ENCODE measurements around the gene TAOK1. TPM values are rescaled to one million over a fixed set of nuclear protein-coding genes. Genes with fewer than 3 reads are reported as not detected.
A peak's percentile ranks its signal among the peaks of the same experiment; 100 is the strongest.
"Not testable (repeated sequence)": the region's sequence is repeated elsewhere in the genome, so short reads cannot be mapped to it uniquely, and the experiment has no call there.

TAOK1 gene
- total RNA-seq, 1 donor from 2014 or later: 34.1 TPM

DNA sequence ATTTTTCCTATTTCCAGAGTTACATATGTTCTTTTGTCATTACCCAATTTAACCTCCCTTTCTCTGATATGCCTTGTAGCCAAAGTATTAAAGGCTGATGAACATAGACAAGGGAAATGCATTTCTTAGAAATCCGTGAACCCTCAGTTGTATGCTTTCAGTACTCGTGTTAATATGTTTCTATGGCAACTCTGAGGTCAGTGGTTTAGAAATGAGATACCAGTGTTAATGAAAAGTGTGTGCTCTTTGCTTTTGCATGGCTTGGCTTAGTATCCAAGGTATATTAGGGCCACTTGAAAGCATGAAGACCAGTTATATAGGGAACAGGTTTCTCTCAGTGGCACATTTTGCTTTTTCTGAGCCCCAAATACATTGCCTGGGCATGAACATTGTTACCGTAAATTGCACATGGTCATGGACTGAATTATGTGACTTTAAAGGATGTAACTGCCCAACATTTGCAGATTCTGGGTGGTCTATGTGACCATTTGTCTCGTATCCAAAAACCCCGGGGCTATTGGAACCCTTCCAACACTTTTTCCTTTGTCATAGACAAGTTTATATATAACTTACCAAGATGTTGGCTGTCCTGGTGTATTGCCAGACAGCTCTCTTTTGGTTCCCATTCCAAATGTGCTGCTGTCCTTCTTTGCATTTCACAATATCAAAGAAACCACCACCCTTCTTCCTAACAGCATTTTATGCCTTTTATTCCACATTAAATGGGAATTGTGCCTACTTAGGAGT, 159.2 kb downstream of the TAOK1 start:
- DNase-seq (ENCODE audit: low read depth): no peak
- H3K4me3 ChIP-seq (ENCODE audit: low read depth, low read length): no peak overlapping the region
- TF ChIP-seq, protein P1, sequence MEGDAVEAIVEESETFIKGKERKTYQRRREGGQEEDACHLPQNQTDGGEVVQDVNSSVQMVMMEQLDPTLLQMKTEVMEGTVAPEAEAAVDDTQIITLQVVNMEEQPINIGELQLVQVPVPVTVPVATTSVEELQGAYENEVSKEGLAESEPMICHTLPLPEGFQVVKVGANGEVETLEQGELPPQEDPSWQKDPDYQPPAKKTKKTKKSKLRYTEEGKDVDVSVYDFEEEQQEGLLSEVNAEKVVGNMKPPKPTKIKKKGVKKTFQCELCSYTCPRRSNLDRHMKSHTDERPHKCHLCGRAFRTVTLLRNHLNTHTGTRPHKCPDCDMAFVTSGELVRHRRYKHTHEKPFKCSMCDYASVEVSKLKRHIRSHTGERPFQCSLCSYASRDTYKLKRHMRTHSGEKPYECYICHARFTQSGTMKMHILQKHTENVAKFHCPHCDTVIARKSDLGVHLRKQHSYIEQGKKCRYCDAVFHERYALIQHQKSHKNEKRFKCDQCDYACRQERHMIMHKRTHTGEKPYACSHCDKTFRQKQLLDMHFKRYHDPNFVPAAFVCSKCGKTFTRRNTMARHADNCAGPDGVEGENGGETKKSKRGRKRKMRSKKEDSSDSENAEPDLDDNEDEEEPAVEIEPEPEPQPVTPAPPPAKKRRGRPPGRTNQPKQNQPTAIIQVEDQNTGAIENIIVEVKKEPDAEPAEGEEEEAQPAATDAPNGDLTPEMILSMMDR (conservative IDR thresholded peaks at IDR 0.05; ENCODE audit: low read depth, low read length): no peak

DNA sequence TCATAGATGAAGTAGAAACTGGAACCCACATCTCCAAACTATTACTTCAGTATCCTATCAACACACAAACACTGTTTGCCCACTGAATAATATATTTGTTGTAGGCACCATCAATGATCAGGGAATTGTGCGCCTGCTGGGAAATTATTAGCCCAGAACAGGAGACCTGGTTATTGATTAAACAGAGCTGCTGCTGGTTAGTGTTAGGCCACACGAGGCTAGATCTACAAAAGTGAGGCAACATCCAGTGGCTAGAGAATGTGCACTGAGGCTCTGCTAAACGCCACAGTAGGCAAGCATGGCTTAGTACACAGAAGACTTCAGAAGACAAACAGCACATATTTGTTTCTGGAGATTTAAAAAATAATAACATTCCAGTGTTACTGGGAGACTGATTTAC, 165.7 kb downstream of the TAOK1 start:
- H3K4me3 ChIP-seq (ENCODE audit: low read depth, low read length): no peak overlapping the region
- peak; percentile 88 for DNase-seq (ENCODE audit: low read depth)
- TF ChIP-seq, protein P1 (conservative IDR thresholded peaks at IDR 0.05; ENCODE audit: low read depth, low read length): no peak

- H3K4me3 ChIP-seq (ENCODE audit: low read depth, low read length): no peak overlapping the region
- DNase-seq (ENCODE audit: low read depth): no peak
- TF ChIP-seq, protein P1 (conservative IDR thresholded peaks at IDR 0.05; ENCODE audit: low read depth, low read length): no peak
Measured at GRCh38 chr17:29557085-29557738, 167.0 kb downstream of the TAOK1 start.

DNA sequence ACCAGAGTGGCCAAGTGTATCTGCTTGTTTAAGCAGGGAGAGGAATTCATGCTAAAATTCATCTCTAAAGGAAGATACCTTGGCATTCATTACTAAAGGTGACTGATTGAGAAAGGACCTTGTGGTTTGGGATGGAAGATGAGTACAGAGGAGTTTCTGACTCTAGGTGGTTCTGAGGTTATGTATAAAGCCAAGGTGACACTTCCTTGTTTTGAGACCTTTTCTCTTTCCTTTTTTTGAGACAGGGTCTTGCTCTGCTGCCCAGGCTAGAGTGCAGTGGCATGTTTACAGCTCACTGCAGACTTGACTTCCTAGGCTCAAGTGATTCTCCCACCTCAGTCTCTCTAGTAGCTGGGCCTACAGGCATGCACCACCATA, 167.6 kb downstream of the TAOK1 start:
- DNase-seq (ENCODE audit: low read depth): no peak
- H3K4me3 ChIP-seq (ENCODE audit: low read depth, low read length): no peak overlapping the region
- TF ChIP-seq, protein P1 (conservative IDR thresholded peaks at IDR 0.05; ENCODE audit: low read depth, low read length): no peak

DNA sequence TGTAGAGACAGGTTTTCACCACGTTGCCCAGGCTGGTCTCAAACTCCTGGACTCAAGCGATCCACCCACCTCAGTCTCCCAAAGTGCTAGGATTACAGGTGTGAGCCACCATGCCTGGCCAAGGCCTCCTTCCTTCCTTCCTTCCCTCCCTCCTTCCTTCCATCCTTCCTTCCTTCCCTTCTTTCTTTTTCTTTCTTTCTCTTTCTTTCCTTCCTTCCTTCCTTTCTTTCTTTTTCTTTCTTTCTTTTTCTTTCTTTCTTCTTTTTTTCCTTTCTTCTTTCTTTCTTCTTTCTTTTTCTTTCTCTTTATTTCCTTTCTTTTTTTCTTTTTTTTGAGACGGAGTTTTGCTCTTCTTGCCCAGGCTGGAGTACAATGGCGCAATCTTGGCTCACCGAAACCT, 168.0 kb downstream of the TAOK1 start:
- not testable (repeated sequence) for DNase-seq (ENCODE audit: low read depth); H3K4me3 ChIP-seq (ENCODE audit: low read depth, low read length)

DNA sequence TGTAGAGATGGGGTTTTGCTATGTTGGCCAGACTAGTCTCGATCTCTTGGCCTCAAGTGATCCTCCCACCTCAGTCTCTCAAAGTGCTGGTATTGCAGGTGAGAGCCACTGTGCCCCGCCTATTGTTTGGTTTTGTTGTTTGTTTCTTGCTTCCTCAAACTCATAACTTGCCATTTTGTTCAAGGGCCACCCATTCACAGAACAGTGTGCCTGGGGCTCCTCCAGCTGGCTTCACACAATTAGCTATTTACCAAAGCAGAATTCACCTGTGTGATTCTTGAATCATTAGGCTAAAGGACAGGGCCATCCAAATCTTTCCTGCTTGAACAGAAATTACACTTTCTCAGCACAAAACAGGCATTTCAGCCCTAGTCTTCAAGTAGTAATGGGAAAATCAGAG, 169.5 kb downstream of the TAOK1 start:
- H3K4me3 ChIP-seq (ENCODE audit: low read depth, low read length): no peak overlapping the region
- TF ChIP-seq, protein P1 (conservative IDR thresholded peaks at IDR 0.05; ENCODE audit: low read depth, low read length): no peak
- no peak for DNase-seq (ENCODE audit: low read depth)

- DNase-seq (ENCODE audit: low read depth): no peak
- TF ChIP-seq, protein P1 (conservative IDR thresholded peaks at IDR 0.05; ENCODE audit: low read depth, low read length): no peak
Measured at GRCh38 chr17:29560316-29560715, 170.2 kb downstream of the TAOK1 start.

More at GRCh38 chr17:29560316-29560715, 170.2 kb downstream of the TAOK1 start:
- H3K4me3 ChIP-seq (ENCODE audit: low read depth, low read length): no peak overlapping the region

All from epithelial cell of proximal tubule (primary cell).